RWPE2 (cell line): Measurements from ENCODE around the gene UNC79.

ENCODE experiments used
- ATAC-seq: fragments of 200-7000 bp; cut with Tn5 transposase; 3 replicates; pipeline ENCODE4 v1.9.1; 2021; ENCODE audit warnings: low read depth
- DNase-seq: peaks from one replicate; pipeline ENCODE4 v3.0.0-alpha.2; 2020; ENCODE audit warnings: low spot score
- H3K27ac ChIP-seq: fragments of 450-650 bp; 2 replicates; pipeline ENCODE4 v1.5.1; 2017; ENCODE audit warnings: mild to moderate bottlenecking; ENCODE audit not compliant: poor library complexity, severe bottlenecking
- H3K27me3 ChIP-seq: fragments of 250-450 bp; sonication (Bioruptor Pico); 2 replicates; pipeline ENCODE4 v1.5.1; 2021; ENCODE audit warnings: mild to moderate bottlenecking, moderate library complexity; ENCODE audit not compliant: insufficient read depth, poor library complexity, severe bottlenecking
- H3K36me3 ChIP-seq: fragments of 250-450 bp; sonication (Bioruptor Pico); 2 replicates; pipeline ENCODE4 v1.5.1; 2020; ENCODE audit warnings: low read depth, mild to moderate bottlenecking, moderate library complexity
- H3K4me1 ChIP-seq: fragments of 250-450 bp; sonication (Bioruptor Pico); 2 replicates; pipeline ENCODE4 v1.5.1; 2021; ENCODE audit warnings: mild to moderate bottlenecking, moderate library complexity; ENCODE audit not compliant: insufficient read depth, poor library complexity, severe bottlenecking
- H3K4me3 ChIP-seq: fragments of 250-450 bp; sonication (Bioruptor Pico); 2 replicates; pipeline ENCODE4 v1.5.1; 2021; ENCODE audit warnings: mild to moderate bottlenecking, moderate library complexity; ENCODE audit not compliant: severe bottlenecking
- H3K9me3 ChIP-seq: fragments of 250-450 bp; sonication (Bioruptor Pico); 2 replicates; pipeline ENCODE4 v1.5.1; 2021; ENCODE audit warnings: mild to moderate bottlenecking, moderate library complexity; ENCODE audit not compliant: severe bottlenecking
- TF ChIP-seq, protein P1 (sequence below): fragments of 450-650 bp; IDR thresholded peaks from one replicate; pipeline ENCODE4 v1.5.1; 2017; ENCODE audit warnings: mild to moderate bottlenecking, moderate library complexity; ENCODE audit not compliant: poor library complexity, severe bottlenecking

UNC79 gene

GRCh38 chr14:93743270-93744060, 312.7 kb downstream of the UNC79 start:
- no peak overlapping the region for H3K4me3 ChIP-seq
- TF ChIP-seq, protein P1, sequence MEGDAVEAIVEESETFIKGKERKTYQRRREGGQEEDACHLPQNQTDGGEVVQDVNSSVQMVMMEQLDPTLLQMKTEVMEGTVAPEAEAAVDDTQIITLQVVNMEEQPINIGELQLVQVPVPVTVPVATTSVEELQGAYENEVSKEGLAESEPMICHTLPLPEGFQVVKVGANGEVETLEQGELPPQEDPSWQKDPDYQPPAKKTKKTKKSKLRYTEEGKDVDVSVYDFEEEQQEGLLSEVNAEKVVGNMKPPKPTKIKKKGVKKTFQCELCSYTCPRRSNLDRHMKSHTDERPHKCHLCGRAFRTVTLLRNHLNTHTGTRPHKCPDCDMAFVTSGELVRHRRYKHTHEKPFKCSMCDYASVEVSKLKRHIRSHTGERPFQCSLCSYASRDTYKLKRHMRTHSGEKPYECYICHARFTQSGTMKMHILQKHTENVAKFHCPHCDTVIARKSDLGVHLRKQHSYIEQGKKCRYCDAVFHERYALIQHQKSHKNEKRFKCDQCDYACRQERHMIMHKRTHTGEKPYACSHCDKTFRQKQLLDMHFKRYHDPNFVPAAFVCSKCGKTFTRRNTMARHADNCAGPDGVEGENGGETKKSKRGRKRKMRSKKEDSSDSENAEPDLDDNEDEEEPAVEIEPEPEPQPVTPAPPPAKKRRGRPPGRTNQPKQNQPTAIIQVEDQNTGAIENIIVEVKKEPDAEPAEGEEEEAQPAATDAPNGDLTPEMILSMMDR, result no peak
- H3K4me1 ChIP-seq, result no peaks in the 10 kb centered on the region
- no peaks in the 10 kb centered on the region for H3K9me3 ChIP-seq
- ATAC-seq, result no peak
- H3K27ac ChIP-seq, result no peak overlapping the region
- no peaks in the 10 kb centered on the region for H3K27me3 ChIP-seq
- DNase-seq, result peak; percentile 65
- no peaks in the 10 kb centered on the region for H3K36me3 ChIP-seq

GRCh38 chr14:93744176-93744575, 313.4 kb downstream of the UNC79 start:
- Histone ChIP-seq H3K4me3 (no peak overlapping the region), H3K27me3 (no peaks in the 10 kb centered on the region), H3K36me3 (no peaks in the 10 kb centered on the region), H3K27ac (no peak overlapping the region), H3K4me1 (no peaks in the 10 kb centered on the region), H3K9me3 (no peaks in the 10 kb centered on the region)
- DNase-seq, result no peak
- TF ChIP-seq, protein P1, result no peak
- no peak for ATAC-seq

DNA sequence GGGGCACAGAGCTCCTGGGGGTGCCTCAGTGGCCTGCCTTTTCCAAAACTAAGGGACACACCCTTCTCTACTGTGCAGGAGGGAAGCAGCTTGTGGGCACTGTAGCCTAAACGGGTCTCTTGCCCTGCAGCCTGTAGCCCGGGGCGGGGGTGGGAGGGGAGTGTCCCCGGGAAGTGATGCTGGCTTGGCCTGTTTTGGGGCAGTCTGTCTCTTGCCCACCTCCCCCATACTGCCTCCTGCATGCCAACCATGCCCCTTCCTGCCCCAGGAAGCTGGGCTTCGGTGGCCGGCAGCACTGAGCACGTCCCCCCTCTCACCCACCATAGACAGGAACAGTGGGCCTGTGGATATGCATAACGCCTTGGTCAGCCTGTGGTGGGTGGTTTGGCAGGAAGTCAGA, 314.1 kb downstream of the UNC79 start:
- H3K27me3 ChIP-seq, result no peaks in the 10 kb centered on the region
- TF ChIP-seq, protein P1, result no peak
- no peaks in the 10 kb centered on the region for H3K4me1 ChIP-seq
- H3K9me3 ChIP-seq, result no peaks in the 10 kb centered on the region
- no peak overlapping the region for H3K27ac ChIP-seq
- ATAC-seq (no peak), DNase-seq (peak; percentile 29)
- H3K36me3 ChIP-seq, result no peaks in the 10 kb centered on the region
- no peak overlapping the region for H3K4me3 ChIP-seq

DNA sequence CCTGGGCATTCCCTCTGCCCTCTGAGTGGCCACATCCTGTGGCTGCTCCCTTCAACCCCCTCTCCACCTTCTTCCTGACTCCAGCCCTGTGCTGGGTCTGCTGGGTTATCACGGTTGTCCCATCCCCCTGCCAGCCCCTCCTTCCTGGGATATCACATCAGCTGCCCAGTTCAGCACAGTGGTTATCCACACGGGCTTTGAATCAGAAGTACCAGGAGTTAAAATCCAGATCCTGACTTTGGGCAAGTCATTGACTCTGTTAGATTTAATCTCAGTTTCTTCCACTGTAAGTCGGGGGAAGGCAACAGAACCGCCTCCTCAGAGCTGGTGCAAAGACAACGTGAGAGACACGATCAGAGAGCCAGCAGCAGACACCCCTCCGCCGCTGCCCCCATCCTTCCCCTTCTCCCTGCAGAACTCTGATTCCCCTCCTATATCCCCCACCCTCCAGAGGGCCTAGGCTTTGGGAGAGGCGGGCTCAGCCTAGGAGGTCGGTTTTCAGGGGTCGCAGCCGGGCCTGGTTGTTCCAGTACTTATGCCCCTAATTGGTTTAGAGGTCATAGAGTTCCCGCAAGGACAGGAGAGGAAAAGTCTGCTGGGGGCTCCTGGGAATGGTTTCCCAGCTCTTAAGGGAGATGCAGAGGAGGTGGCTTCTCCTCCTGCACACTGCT, 315.0 kb downstream of the UNC79 start:
- ATAC-seq (no peak), DNase-seq (no peak)
- TF ChIP-seq, protein P1, result no peak
- Histone ChIP-seq H3K4me3 (no peak overlapping the region), H3K9me3 (no peaks in the 10 kb centered on the region), H3K27ac (no peak overlapping the region), H3K4me1 (no peaks in the 10 kb centered on the region), H3K27me3 (no peaks in the 10 kb centered on the region), H3K36me3 (no peaks in the 10 kb centered on the region)

DNA sequence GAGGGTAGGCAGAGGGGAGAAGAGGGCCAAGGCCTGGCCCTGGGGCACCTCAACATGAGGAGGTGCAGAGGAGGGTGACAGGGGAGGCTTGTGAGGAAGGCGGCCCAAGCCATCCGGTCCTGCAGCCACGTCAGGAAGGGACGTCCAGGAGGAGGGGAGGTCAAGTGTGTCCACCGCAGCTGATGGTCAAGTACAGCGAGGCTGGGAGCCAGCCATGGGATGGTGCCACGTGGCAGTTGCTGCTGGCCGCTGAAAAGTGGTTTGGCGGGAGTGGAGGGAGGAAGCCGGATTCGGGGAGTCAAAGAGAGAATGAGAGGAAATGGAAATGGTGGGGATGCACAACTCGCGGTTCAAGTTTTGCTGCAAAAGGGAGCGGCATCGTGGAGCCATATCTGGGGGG, 316.4 kb downstream of the UNC79 start:
- H3K4me1 ChIP-seq, result no peaks in the 10 kb centered on the region
- DNase-seq (no peak), ATAC-seq (no peak)
- no peak overlapping the region for H3K4me3 ChIP-seq
- H3K27me3 ChIP-seq, result no peaks in the 10 kb centered on the region
- H3K36me3 ChIP-seq, result no peaks in the 10 kb centered on the region
- no peak overlapping the region for H3K27ac ChIP-seq
- TF ChIP-seq, protein P1, result no peak
- no peaks in the 10 kb centered on the region for H3K9me3 ChIP-seq
